Ishikawa (cell line): Measurements from ENCODE around the gene C12orf57.

Experiments
- CEBPB ChIP-seq: IDR thresholded peaks from 2 replicates; pipeline ENCODE4 v1.6.1; 2012
- CREB1 ChIP-seq: IDR thresholded peaks from 2 replicates; pipeline ENCODE4 v1.6.1; 2012; ENCODE audit warnings: low read depth
- EGR1 ChIP-seq: IDR thresholded peaks from 2 replicates; pipeline ENCODE4 v1.6.1; 2012
- EP300 ChIP-seq: IDR thresholded peaks from 2 replicates; pipeline ENCODE4 v1.6.1; 2012; ENCODE audit warnings: borderline replicate concordance
- FOXM1 ChIP-seq: IDR thresholded peaks from 2 replicates; pipeline ENCODE4 v1.6.1; 2012; ENCODE audit warnings: low read depth, borderline replicate concordance
- MAX ChIP-seq: IDR thresholded peaks from 2 replicates; pipeline ENCODE4 v1.6.1; 2012
- NFIC ChIP-seq: IDR thresholded peaks from 2 replicates; pipeline ENCODE4 v1.6.1; 2012
- RAD21 ChIP-seq: IDR thresholded peaks from 2 replicates; pipeline ENCODE4 v1.6.1; 2012; ENCODE audit warnings: low read depth
- REST ChIP-seq: IDR thresholded peaks from 2 replicates; pipeline ENCODE4 v1.6.1; 2012; ENCODE audit warnings: low read depth, mild to moderate bottlenecking
- TAF1 ChIP-seq: IDR thresholded peaks from 2 replicates; pipeline ENCODE4 v1.6.1; 2012; ENCODE audit warnings: low read depth, mild to moderate bottlenecking
- TCF12 ChIP-seq: IDR thresholded peaks from 2 replicates; pipeline ENCODE4 v1.6.1; 2012; ENCODE audit warnings: low read depth
- TEAD4 ChIP-seq: IDR thresholded peaks from 2 replicates; pipeline ENCODE4 v1.6.1; 2012
- USF1 ChIP-seq: IDR thresholded peaks from 2 replicates; pipeline ENCODE4 v1.6.1; 2012
- YY1 ChIP-seq: IDR thresholded peaks from 2 replicates; pipeline ENCODE4 v1.6.1; 2012; ENCODE audit warnings: low read depth
- ZBTB7A ChIP-seq: IDR thresholded peaks from 2 replicates; pipeline ENCODE4 v1.6.1; 2012; ENCODE audit warnings: low read depth

C12orf57 gene

GRCh38 chr12:6950401-6950801, 6.6 kb downstream of the C12orf57 start:
- TF ChIP-seq FOXM1: no peak
- TF ChIP-seq NFIC: no peak
- no peak for TF ChIP-seq TAF1
- no peak for TF ChIP-seq USF1
- TF ChIP-seq CEBPB: no peak
- TF ChIP-seq EP300: no peak

GRCh38 chr12:6950811-6951540, 7.2 kb downstream of the C12orf57 start, which contains the start of gene PTPN6:
TSS of gene PTPN6 (plus strand) at chr12:6951356. CDS start at chr12:6951513, 157 bp downstream.
- TF ChIP-seq EP300: no peak
- no peak for TF ChIP-seq CEBPB
- no peak for TF ChIP-seq TCF12
- TF ChIP-seq ZBTB7A: no peak
- no peak for TF ChIP-seq YY1
- no peak for TF ChIP-seq MAX

GRCh38 chr12:6951551-6952120, 7.8 kb downstream of the C12orf57 start:
- no peak for TF ChIP-seq YY1
- TF ChIP-seq RAD21: no peak
- no peak for TF ChIP-seq CEBPB
- no peak for TF ChIP-seq ZBTB7A
- no peak for TF ChIP-seq USF1
- no peak for TF ChIP-seq CREB1
- no peak for TF ChIP-seq EP300
- no peak for TF ChIP-seq EGR1
- no peak for TF ChIP-seq TAF1
- TF ChIP-seq NFIC: no peak
- TF ChIP-seq FOXM1: no peak
- TF ChIP-seq TEAD4: no peak
- TF ChIP-seq TCF12: no peak
- TF ChIP-seq REST: no peak

GRCh38 chr12:6952121-6952862, 8.5 kb downstream of the C12orf57 start:
- no peak for TF ChIP-seq REST
- TF ChIP-seq CEBPB: no peak
- TF ChIP-seq CREB1: no peak
- TF ChIP-seq FOXM1: no peak
- TF ChIP-seq TAF1: no peak
- TF ChIP-seq TCF12: no peak
- TF ChIP-seq YY1: no peak
- TF ChIP-seq NFIC: no peak

- TF ChIP-seq ZBTB7A (no peak), EP300 (no peak), USF1 (no peak), YY1 (no peak), REST (no peak), MAX (no peak)
These were observed 9.1 kb downstream of the C12orf57 start for GRCh38 chr12:6952863-6953441.
